HepG2 (cell line): ENCODE results near the gene ENO2. TPM values are rescaled to one million over a fixed set of nuclear protein-coding genes. Genes with fewer than 3 reads are reported as not detected.

Source experiments
- DPF2 ChIP-seq: sonication (generic); formaldehyde crosslinking; IDR thresholded peaks from 2 replicates; pipeline ENCODE4 v1.4.0; 2020; ENCODE audit warnings: mild to moderate bottlenecking, low read depth, missing genetic modification reagents, borderline replicate concordance
- DR1 ChIP-seq: sonication (generic); formaldehyde crosslinking; IDR thresholded peaks from 2 replicates; pipeline ENCODE4 v1.8.0; 2021; ENCODE audit warnings: mild to moderate bottlenecking, missing genetic modification reagents, inconsistent platforms
- IRF2 ChIP-seq: IDR thresholded peaks from 2 replicates; pipeline ENCODE4 v1.6.1; 2018; ENCODE audit warnings: missing genetic modification reagents, missing compliant biosample characterization
- NFKB2 ChIP-seq: sonication (generic); formaldehyde crosslinking; IDR thresholded peaks from 2 replicates; pipeline ENCODE4 v1.4.0; 2020; ENCODE audit warnings: missing genetic modification reagents, borderline replicate concordance
- NPAS2 ChIP-seq: sonication (generic); formaldehyde crosslinking; IDR thresholded peaks from 2 replicates; pipeline ENCODE4 v1.8.0; 2022; ENCODE audit warnings: mild to moderate bottlenecking, missing genetic modification reagents, borderline replicate concordance
- PHF8 ChIP-seq: sonication (generic); formaldehyde crosslinking; IDR thresholded peaks from 2 replicates; pipeline ENCODE4 v1.5.0; 2020; ENCODE audit warnings: missing genetic modification reagents
- POGZ ChIP-seq: sonication (generic); formaldehyde crosslinking; IDR thresholded peaks from 2 replicates; pipeline ENCODE4 v1.4.0; 2020; ENCODE audit warnings: mild to moderate bottlenecking, missing genetic modification reagents
- PRDM4 ChIP-seq: sonication (generic); formaldehyde crosslinking; IDR thresholded peaks from 2 replicates; pipeline ENCODE4 v1.9.0; 2021; ENCODE audit warnings: missing genetic modification reagents, borderline replicate concordance
- TAF15 ChIP-seq: fragments of 200-400 bp; formaldehyde crosslinking; IDR thresholded peaks from one replicate; pipeline ENCODE4 v1.6.1; 2018; ENCODE audit warnings: mild to moderate bottlenecking, low read depth, low read length; ENCODE audit not compliant: poor library complexity, severe bottlenecking
- ZBED4 ChIP-seq: sonication (generic); formaldehyde crosslinking; IDR thresholded peaks from 2 replicates; pipeline ENCODE4 v1.4.0; 2020; ENCODE audit warnings: missing genetic modification reagents, borderline replicate concordance
- ZBTB1 ChIP-seq: sonication (generic); formaldehyde crosslinking; IDR thresholded peaks from 2 replicates; pipeline ENCODE4 v1.4.0; 2020; ENCODE audit warnings: missing genetic modification reagents, borderline replicate concordance
- ZBTB10 ChIP-seq: sonication (generic); formaldehyde crosslinking; IDR thresholded peaks from 2 replicates; pipeline ENCODE4 v1.4.0; 2020; ENCODE audit warnings: missing genetic modification reagents, borderline replicate concordance
- ZNF18 ChIP-seq: sonication (generic); formaldehyde crosslinking; IDR thresholded peaks from 2 replicates; pipeline ENCODE4 v1.8.0; 2022; ENCODE audit warnings: mild to moderate bottlenecking, missing genetic modification reagents; ENCODE audit not compliant: insufficient replicate concordance
- ZNF512 ChIP-seq: sonication (generic); formaldehyde crosslinking; IDR thresholded peaks from 2 replicates; pipeline ENCODE4 v1.4.0; 2020; ENCODE audit warnings: mild to moderate bottlenecking, missing genetic modification reagents
- polyA plus RNA-seq, 8 experiments: library from polyadenylated mRNA; depleted of rRNA in 3 of 8; stranded (reverse) in 7 of 8; unstranded in 1 of 8; fragments of >200 nt; fragmentation: Illumina TruSeq in 4 of 8; extraction: Trizol in 4 of 8; gene quantifications; 2 replicates each; pipeline versions ENCODE4 v1.2.1 to v1.2.3, GENCODE V29; 2011 to 2016; ENCODE audit warnings: low read depth in 4 of 8, missing spikeins in 1 of 8, mixed read lengths in 1 of 8; ENCODE audit not compliant: insufficient read depth in 1 of 8
- total RNA-seq, 5 experiments: library from RNA; depleted of rRNA; stranded (reverse); fragments of >200 nt; fragmentation: Illumina TruSeq; extraction: Trizol; gene quantifications; 2 replicates each; pipeline ENCODE4 v1.2.3, GENCODE V29; 2016; ENCODE audit warnings: low read depth in 1 of 5

The ENO2 gene
- total and polyA plus RNA-seq, 2 of the 13 experiments (the other 11 are each of a cell fraction or from before 2014, with no cell fraction given): 19.3 to 136 TPM

- TF ChIP-seq ZBTB1: no peak
- peak; percentile 83; the same call in 1 of the 2 replicates for TF ChIP-seq IRF2 (CRISPR knock-in tag)
- TF ChIP-seq PHF8 (CRISPR knock-in tag): peak; percentile 69
- no peak for TF ChIP-seq ZNF18 (CRISPR knock-in tag)
- no peak; the same call in 1 of the 2 replicates for TF ChIP-seq ZBTB10 (CRISPR knock-in tag)
- no peak for TF ChIP-seq ZNF512
- TF ChIP-seq DPF2 (CRISPR knock-in tag): no peak; the same call in 1 of the 2 replicates
- TF ChIP-seq NPAS2 (CRISPR knock-in tag): no peak
- TF ChIP-seq PRDM4: no peak
- TF ChIP-seq TAF15: peak; percentile 74
- peak; percentile 82 for TF ChIP-seq POGZ (CRISPR knock-in tag)
- peak; percentile 44; the same call in 1 of the 2 replicates for TF ChIP-seq ZBED4 (CRISPR knock-in tag)
- peak; percentile 85; the same call in 1 of the 2 replicates for TF ChIP-seq NFKB2
- peak; percentile 62 for TF ChIP-seq DR1
These were observed 23.4 kb upstream of the ENO2 start (continued) for GRCh38 chr12:6890789-6891645.
